GM12801 (cell line): ENCODE measurements around the gene OBI1.

ENCODE experiments used
- TF ChIP-seq, protein P1 (sequence below): IDR thresholded peaks from one replicate; pipeline ENCODE4 v1.5.1; 2011; ENCODE audit warnings: control low read depth; ENCODE audit not compliant: insufficient read length; ENCODE audit errors: extremely low read depth

OBI1 gene

DNA sequence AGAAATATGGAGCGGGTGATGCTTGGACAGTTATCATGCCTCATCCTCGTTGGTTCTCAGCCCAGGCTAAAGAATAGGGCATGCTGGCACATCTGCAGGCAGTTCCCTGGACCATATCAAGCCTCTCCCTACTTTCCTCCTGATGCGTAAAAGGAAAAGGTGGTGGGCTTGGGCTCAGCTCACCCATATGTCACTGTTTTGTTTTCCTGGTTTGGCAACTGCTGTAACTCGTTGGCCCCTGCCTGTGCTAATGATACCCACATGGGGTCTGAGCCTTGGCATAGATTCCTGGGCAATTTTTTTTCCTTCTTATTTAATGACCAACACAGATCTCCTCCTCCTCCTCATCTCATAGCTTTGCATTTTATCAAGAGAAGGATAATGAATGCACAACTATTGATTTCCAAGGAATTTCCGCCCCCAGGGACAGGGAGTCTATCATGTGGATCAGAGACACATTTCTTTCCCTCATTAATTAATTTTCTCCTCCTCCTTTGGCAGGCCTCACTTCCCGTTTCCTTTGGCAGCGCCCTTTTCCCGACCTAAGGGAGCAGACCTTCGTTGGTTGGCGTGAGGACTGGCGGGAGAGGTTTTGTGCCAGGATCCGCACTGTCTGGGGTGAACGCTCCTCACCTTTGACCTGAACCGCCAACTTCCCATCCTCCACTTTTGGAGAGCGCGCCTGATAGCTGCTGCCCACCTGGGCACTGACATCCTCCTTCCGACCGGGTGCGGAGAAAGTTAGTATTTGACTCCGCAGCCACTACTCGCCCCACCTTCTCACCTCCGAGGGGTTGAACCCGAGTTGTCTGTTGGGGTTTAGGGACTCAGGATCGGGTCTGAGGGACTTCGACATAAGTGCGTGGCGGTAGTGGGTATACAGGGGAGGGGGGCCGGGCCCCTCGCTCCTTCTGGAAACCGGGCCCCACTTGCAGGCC, 52.2 kb downstream of the OBI1 start:
- TF ChIP-seq, protein P1, sequence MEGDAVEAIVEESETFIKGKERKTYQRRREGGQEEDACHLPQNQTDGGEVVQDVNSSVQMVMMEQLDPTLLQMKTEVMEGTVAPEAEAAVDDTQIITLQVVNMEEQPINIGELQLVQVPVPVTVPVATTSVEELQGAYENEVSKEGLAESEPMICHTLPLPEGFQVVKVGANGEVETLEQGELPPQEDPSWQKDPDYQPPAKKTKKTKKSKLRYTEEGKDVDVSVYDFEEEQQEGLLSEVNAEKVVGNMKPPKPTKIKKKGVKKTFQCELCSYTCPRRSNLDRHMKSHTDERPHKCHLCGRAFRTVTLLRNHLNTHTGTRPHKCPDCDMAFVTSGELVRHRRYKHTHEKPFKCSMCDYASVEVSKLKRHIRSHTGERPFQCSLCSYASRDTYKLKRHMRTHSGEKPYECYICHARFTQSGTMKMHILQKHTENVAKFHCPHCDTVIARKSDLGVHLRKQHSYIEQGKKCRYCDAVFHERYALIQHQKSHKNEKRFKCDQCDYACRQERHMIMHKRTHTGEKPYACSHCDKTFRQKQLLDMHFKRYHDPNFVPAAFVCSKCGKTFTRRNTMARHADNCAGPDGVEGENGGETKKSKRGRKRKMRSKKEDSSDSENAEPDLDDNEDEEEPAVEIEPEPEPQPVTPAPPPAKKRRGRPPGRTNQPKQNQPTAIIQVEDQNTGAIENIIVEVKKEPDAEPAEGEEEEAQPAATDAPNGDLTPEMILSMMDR: no peak

DNA sequence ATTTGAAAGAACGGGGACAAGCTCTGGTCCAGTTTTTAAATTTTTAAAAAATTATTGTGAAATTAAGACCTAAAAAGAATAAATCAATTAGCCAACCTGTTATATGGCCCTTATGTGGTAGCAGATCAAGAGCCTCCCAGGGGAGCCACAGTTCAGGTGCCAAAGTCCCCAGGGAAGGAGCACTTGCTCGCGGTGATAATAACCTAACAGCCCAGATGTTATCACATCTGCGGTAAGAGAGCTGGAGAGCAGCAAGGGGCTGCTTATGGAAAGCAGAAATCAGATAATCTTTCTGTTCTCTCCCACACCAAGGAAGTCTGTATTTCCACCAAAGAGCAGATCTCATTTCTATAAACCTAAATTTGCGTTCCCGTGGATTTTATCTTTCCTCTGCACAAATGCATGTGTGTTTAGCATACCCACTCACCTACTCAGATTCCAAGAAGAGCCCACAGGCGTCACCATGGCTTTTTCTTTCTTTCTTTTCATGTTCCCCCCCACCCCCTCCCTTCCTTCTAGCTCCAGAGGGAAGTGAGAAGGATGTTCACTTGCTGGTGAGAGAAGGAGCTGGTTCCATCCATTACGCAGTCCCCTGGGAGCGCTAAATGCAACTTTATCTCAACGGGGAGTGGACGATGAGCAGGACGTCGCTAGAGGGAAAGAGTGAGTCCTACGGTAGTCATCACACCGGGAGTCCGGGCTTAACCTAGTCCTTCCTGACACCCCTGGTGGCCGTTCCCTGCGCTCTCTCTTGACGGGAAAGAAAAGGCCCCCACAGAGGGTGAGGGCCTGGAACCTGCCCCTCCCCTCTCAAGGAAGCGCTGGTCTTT, 54.0 kb downstream of the OBI1 start:
- TF ChIP-seq, protein P1: no peak

DNA sequence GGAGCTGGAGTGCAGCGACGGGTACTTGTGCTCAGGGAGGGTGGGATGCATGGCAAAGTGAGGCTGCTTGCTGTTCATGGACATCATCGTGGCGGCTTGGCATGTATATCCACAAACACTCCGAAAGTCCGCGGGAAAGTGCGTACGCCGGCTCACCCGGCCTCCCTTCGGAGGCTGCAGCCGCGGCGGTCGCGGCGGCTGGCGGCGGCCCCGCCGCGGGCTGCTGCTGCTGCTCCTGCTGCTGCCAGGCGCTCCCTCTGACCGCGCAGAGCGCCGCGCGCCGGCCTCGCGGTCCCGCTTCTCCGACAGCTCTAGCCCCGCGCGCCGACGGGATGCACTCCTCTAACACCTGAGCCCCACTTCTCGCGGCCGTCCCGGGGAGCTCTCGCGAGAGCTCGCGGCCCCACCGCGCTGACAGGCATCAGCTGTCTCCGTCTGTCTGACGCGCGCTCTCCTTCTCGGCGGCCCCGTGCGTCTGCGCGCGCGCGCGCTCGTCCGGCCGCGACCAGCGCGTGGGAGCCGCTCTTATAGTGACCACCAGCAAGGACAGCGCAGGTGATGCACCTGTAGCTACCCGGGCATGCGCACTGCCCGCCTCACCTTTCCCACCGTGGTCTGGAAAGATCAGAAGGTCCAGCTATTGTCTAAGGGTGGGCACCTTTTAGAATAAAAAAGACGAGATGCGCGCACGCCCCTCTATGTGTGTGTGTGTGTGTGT, 55.6 kb downstream of the OBI1 start, which contains the start of gene POU4F1:
TSS of gene POU4F1 (minus strand) at position 313 of the 718 bp plus-strand sequence. CDS start at position 87, 226 bp downstream.
- TF ChIP-seq, protein P1: no peak

DNA sequence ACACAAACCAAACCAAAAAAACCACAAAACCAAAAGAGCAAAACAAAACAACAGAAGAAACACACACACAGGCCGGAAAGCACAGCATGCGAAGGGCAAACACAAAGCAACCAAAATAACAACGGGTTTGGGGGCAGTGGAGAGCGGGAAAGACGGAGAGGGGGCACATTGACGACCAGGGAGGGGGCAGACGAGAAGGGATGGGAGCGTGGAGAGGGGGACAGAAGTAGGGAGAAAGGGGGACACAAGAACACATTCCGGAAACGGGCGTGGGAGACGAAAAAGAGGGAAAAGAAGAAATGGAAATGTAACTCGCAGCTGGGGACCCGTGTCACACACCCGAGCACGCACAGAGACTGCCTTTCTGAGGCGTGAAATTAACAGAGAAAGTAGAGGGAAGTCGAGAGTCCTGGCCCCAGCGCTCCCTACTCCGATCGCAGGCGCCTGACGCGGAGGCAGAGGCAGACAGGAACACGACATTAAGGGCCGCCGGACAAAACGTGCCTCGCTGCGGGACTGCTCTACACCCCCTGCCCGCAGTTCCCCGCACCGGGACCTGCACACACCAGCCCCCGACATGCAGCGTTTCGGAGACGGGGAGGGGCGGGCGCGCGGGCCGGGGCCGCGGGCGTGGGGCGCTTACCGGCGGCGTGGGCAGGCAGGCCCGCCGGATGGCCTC, 56.3 kb downstream of the OBI1 start:
- TF ChIP-seq, protein P1: no peak

DNA sequence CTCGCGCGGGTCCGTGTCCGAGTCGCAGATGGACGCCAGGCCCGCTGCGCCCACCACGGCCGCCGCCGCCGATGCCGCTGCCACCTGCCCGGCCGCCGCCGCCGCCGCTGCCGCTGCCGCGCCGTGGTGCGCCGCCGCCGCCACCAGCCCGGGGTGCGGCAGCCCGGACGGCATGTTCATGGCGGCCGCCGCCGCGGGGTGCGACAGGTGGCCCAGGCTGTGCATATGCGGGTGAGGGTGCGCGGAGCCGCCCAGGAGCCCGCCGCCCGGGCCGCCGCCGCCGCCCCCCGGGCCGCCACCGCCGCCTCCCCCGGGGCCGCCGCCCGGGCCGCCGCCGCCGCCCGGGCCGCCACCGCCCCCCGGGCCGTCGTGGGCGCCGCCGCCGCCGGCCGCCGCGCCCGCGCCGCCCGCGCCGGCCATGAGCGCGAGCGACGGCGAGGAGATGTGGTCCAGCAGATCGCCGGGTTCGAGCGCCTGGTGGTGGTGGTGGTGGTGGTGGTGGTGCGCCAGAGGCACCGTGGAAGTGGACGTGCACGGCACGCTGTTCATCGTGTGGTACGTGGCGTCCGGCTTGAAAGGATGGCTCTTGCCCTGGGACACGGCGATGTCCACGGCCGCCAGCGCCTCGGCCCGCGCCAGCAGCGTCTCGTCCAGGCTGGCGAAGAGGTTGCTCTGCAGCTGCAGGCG, 56.9 kb downstream of the OBI1 start:
- TF ChIP-seq, protein P1: no peak

DNA sequence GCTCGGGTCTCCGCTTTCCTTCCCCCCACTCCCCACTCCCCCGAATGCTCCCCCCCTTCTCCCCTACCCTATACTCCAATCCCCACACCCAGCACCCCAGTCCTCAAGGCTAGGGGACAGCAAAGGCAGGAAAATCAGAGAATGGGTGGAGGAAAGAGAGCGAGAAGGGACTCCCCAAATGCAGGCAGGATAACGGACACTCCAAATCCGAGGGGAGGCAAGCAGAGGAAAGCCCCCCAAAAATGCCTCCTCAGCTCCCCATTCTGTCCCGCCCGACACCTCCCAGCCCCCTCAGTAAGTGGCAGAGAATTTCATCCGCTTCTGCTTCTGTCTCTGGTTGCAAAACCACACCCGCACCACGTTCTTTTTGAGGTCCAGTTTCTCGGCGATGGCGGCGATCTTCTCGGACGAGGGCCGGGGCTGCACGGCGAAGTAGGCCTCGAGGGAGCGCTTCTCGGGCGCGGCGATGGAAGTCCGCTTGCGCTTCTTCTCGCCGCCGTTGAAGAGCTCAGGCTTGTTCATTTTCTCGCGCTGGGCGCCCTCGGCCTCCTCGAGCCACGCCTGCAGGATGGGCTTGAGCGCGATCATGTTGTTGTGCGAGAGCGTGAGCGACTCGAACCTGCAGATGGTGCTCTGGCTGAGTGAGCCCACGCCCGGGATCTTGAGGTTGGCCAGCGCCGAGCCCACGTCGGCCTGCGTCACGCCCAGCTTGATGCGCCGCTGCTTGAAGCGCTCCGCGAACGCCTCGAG, 57.7 kb downstream of the OBI1 start:
- TF ChIP-seq, protein P1: no peak
